ENCODE results near the gene CRBN. TPM values are rescaled to one million over a fixed set of nuclear protein-coding genes. Genes with fewer than 3 reads are reported as not detected.

CRBN gene
- total RNA-seq, 4 donors from 2014 or later: 40.2 to 207 (median 74.5) TPM

- no peaks in the 10 kb centered on the region for H3K9me3 ChIP-seq
- TF ChIP-seq, protein P1, sequence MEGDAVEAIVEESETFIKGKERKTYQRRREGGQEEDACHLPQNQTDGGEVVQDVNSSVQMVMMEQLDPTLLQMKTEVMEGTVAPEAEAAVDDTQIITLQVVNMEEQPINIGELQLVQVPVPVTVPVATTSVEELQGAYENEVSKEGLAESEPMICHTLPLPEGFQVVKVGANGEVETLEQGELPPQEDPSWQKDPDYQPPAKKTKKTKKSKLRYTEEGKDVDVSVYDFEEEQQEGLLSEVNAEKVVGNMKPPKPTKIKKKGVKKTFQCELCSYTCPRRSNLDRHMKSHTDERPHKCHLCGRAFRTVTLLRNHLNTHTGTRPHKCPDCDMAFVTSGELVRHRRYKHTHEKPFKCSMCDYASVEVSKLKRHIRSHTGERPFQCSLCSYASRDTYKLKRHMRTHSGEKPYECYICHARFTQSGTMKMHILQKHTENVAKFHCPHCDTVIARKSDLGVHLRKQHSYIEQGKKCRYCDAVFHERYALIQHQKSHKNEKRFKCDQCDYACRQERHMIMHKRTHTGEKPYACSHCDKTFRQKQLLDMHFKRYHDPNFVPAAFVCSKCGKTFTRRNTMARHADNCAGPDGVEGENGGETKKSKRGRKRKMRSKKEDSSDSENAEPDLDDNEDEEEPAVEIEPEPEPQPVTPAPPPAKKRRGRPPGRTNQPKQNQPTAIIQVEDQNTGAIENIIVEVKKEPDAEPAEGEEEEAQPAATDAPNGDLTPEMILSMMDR (IDR thresholded peaks at IDR 0.05): no peak
- no peak for TF ChIP-seq POLR2A (IDR thresholded peaks at IDR 0.05)
- no peaks in the 10 kb centered on the region for H3K36me3 ChIP-seq
- H3K4me3 ChIP-seq: no peak overlapping the region
- intact Hi-C loops (cut with DNase I; ENCODE audit: low total_unique reads): no loop called here
- no peak for DNase-seq
- no peaks in the 10 kb centered on the region for H3K4me1 ChIP-seq
- no peaks in the 10 kb centered on the region for H3K27me3 ChIP-seq
- no peak overlapping the region for H3K27ac ChIP-seq
Measured at GRCh38 chr3:3157484-3157883, 22.0 kb downstream of the CRBN start.

- H3K9me3 ChIP-seq: no peaks in the 10 kb centered on the region
- H3K27ac ChIP-seq: no peak overlapping the region
- H3K27me3 ChIP-seq: no peaks in the 10 kb centered on the region
- no peaks in the 10 kb centered on the region for H3K36me3 ChIP-seq
- no peak for DNase-seq
- no peak for TF ChIP-seq POLR2A (IDR thresholded peaks at IDR 0.05)
- TF ChIP-seq, protein P1 (IDR thresholded peaks at IDR 0.05): no peak
- intact Hi-C loops (cut with DNase I; ENCODE audit: low total_unique reads): no loop called here
- H3K4me1 ChIP-seq: no peaks in the 10 kb centered on the region
- no peak overlapping the region for H3K4me3 ChIP-seq
Measured at GRCh38 chr3:3154879-3155610, 24.4 kb downstream of the CRBN start.

DNA sequence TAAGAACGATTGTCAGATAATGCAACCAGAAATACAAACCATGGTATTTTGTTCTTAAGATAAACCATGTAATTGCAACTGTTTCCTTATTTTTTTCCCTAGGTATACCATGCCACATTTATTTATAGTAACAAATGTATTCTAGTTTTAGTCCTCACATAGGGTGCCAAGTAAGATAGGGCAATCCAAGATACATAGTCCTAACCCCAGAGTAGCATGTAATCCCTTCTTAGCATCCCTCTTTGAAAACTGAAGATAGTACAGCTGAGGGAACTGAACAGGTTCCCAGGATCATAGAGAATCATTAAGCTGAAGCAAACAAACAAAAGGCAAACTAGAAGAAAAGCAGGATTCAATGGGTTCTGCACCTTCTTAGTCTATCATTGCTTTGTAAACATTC lies 28.0 kb downstream of the CRBN start:
- H3K27ac ChIP-seq: no peak overlapping the region
- H3K36me3 ChIP-seq: no peaks in the 10 kb centered on the region
- no peaks in the 10 kb centered on the region for H3K4me1 ChIP-seq
- H3K27me3 ChIP-seq: no peaks in the 10 kb centered on the region
- no peak overlapping the region for H3K4me3 ChIP-seq
- DNase-seq: no peak
- intact Hi-C loops (cut with DNase I; ENCODE audit: low total_unique reads): no loop called here
- H3K9me3 ChIP-seq: no peaks in the 10 kb centered on the region
- TF ChIP-seq, protein P1 (IDR thresholded peaks at IDR 0.05): no peak
- TF ChIP-seq POLR2A (IDR thresholded peaks at IDR 0.05): no peak

DNA sequence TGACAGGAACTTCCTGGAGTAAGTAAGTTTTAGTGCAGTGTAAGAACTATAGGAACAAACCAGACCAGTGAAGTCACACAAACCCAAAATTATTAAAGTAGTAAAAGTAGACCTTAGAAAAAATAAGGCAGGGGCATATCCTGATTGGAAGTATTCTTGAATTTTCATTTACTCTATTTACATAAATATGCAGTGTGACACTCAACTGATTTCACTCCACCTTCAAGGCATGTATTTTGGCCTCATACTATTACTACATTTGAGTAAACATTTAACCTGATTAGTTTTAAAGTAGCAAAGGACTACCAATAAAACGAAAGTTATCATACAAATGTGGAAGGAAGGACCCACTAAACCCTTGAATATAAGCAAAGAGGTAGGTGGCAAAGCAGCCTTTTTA lies 29.9 kb downstream of the CRBN start:
- no peaks in the 10 kb centered on the region for H3K9me3 ChIP-seq
- no peak overlapping the region for H3K4me3 ChIP-seq
- H3K36me3 ChIP-seq: no peaks in the 10 kb centered on the region
- H3K27me3 ChIP-seq: no peaks in the 10 kb centered on the region
- no peaks in the 10 kb centered on the region for H3K4me1 ChIP-seq
- TF ChIP-seq, protein P1 (IDR thresholded peaks at IDR 0.05): no peak
- TF ChIP-seq POLR2A (IDR thresholded peaks at IDR 0.05): no peak
- intact Hi-C loops (cut with DNase I; ENCODE audit: low total_unique reads): no loop called here
- no peak for DNase-seq
- no peak overlapping the region for H3K27ac ChIP-seq

- Histone ChIP-seq H3K4me1 (no peaks in the 10 kb centered on the region), H3K9me3 (no peaks in the 10 kb centered on the region), H3K36me3 (no peaks in the 10 kb centered on the region), H3K27me3 (no peaks in the 10 kb centered on the region), H3K4me3 (no peak overlapping the region), H3K27ac (no peak overlapping the region)
- intact Hi-C loops (cut with DNase I; ENCODE audit: low total_unique reads): no loop called here
- DNase-seq: no peak
- TF ChIP-seq POLR2A (IDR thresholded peaks at IDR 0.05): no peak
- TF ChIP-seq, protein P1 (IDR thresholded peaks at IDR 0.05): no peak
Measured at GRCh38 chr3:3145831-3146230, 33.7 kb downstream of the CRBN start.

Measured in uterus (tissue), 4 donors.